ENCODE results near the gene PIGU.

The PIGU gene

DNA sequence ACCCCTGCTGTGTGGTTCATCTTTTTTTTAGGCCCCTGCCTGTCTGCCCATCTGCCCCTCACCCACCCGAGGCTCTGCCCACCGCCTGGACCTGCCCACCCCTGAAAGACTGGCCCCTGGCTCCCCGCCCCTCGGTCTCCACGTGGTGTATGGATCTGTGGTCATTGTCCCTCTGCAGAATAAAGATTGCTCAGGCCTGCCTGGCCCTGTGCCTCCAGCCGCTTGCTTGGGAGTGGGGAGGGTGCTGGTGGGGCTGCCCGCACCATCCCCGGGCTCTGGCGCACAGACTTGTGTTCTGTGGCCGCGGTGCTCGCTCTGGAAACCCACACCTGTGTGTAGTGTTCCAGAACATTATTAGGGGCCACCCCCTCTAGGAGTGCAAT, 116.8 kb downstream of the PIGU start:
- DNase-seq (ENCODE audit: low read depth in 4 of 4, low spot score in 1 of 4) = no peak

DNA sequence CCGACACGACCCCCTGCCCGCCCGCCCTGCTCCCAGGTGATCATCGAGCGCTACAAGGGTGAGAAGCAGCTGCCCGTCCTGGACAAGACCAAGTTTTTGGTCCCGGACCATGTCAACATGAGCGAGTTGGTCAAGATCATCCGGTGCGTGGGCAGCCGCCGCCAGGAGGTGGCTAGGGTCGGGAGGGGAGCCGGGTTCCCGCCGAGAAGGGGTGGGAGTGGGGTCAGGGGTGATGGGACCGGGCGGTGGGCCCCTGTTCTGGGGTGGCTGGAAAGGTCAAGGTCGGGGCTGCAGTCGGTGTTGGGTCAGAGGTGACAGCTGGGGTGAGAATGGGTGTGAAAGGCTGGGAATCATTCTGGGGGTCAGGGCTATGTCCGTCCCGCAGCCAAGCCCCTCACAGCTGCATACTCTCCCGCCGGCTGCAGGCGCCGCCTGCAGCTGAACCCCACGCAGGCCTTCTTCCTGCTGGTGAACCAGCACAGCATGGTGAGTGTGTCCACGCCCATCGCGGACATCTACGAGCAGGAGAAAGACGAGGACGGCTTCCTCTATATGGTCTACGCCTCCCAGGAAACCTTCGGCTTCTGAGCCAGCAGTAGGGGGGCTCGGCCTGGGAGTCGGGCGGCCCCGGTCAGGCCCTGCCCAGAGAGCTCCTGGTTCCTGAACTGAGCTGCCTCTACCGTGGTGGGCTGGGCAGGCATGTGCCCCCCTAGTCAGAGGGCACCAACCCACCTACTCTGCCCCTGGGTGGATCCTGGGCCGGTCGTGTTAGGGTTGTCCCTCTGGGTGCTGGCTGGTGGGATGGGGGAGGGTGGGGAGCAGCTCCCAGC, 117.4 kb downstream of the PIGU start:
- no peak for DNase-seq (ENCODE audit: low read depth in 4 of 4, low spot score in 1 of 4)

DNA sequence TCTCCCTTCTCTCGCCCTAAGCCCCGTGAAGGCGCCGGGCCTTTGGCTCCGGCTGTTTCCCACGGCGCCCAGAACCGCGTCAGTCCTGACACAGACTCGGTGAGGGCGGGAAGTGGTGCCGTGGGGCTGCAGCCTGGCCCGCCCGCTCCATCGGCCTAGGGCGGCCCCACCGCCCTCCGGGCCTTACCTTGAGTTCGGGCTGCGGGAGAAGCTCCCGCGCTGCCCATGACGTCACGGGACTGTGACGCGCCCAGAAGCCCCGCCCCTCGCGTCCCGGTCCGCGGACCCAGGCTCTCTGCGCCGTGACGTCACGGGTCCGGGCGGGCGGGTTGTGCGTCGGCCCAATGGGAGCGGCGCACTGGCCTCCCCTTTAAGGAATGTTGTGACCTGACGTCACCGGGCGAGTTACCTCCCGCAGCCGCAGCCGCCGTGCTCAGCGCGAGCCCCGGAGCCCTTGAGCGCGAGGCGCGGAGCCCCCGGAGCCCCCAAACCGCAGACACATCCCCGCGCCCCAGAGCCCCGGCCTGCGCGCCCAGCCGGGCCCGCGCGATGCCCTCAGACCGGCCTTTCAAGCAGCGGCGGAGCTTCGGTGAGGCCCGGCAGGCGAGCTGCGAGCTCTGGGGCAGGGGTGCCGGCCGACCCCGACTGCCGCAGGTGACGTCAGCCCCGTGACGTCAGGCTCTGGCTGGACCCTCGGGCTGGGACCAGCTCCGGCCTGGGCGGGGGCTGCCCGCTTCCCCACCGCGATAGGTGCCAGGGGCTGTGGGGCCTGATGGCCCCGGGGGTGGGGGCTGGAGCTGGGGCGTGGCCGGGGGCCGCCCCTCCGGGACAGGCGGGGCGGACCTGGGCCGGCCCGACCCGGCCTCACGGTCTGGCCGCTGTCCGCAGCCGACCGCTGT, 118.3 kb downstream of the PIGU start, which contains the start of gene MAP1LC3A:
TSS of gene MAP1LC3A (plus strand) at position 399 of the 899 bp plus-strand sequence. CDS start at position 550, 151 bp downstream.
- peak; percentile 81 to 86 (median 85) for DNase-seq (ENCODE audit: low read depth in 4 of 4, low spot score in 1 of 4)

DNA sequence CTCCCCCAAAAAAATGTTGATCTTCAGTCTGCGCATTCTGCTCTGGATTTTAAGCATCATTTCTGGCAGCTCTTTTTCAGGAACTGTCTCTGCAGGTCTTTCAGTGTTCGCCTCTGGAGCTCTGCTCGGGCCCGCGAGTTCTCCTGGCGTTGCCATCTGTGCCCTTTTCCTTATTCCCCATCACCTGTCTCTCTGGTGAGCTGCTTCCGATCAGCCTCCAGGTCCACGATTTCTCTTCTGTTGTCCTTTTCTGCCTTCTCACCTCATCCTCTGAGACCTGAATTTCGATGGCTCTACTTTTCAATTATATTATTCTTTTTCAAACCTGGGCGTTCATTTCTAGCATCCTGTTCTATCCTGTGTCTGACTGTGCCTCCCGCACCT, 119.0 kb downstream of the PIGU start:
- no peak for DNase-seq (ENCODE audit: low read depth in 4 of 4, low spot score in 1 of 4)

DNA sequence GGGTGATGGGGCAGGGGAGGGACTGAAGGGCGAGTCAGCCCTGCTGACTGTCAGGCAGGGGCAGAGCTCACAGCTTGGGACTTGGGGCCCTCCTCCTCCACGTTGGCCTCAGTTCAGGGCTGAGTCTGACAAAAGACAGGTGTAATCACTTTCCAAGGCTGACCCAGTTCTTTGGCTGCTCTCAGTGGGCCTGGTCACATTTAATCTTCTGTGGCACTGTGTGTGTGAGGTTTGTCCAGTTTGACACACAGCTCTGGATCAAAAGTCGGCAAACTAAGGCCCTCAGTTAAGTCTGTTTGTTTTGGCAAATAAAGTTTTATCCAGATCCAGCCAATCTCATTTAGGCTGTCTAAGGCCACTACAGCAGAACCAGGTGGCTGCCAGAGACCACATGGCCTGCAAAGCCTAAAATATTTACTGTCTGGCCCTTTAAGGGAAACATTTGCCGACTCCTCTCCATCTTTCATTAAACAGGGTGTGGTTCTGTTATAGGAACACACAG, 123.5 kb downstream of the PIGU start:
- no peak for DNase-seq (ENCODE audit: low read depth in 4 of 4, low spot score in 1 of 4)

DNA sequence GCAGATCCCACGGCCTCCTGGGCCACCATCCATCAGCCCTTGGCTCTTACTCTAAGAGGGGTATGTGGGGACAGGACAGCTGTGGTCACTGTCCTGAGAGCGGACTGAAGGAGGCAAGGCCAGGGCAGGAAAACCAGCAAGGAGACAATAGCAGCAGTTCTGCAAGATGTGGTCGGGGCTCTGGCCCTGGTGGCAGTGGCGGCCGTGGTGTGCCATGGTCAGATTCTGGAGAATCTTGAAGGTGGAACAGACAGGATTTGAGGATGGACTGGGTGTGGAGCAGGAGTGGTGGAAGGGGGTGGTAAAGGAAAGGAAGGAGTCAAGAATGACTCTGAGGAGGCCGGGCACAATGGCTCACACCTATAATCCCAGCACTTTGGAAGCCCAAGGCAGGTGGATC, 124.3 kb downstream of the PIGU start:
- DNase-seq (ENCODE audit: low read depth in 4 of 4, low spot score in 1 of 4) = no peak

DNA sequence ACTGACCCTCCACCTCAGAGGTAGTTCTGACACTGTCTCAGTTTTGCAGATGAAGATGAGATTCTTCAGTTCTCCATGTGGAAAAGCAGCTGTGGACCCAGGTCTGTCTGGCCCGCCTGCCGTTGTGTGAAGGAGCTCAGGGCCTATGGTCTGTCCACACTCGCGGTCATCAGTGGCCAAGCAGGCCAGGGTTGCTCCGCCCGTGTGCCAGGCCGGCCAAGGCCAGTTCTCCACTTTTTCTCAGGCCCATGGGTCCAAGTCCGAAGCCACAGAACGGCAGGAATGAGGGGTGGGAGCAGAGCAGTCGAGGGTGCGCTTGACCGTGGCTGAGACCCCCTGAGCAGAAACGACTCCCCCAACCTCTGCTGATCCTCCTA, 127.0 kb downstream of the PIGU start:
- no peak for DNase-seq (ENCODE audit: low read depth in 4 of 4, low spot score in 1 of 4)

DNA sequence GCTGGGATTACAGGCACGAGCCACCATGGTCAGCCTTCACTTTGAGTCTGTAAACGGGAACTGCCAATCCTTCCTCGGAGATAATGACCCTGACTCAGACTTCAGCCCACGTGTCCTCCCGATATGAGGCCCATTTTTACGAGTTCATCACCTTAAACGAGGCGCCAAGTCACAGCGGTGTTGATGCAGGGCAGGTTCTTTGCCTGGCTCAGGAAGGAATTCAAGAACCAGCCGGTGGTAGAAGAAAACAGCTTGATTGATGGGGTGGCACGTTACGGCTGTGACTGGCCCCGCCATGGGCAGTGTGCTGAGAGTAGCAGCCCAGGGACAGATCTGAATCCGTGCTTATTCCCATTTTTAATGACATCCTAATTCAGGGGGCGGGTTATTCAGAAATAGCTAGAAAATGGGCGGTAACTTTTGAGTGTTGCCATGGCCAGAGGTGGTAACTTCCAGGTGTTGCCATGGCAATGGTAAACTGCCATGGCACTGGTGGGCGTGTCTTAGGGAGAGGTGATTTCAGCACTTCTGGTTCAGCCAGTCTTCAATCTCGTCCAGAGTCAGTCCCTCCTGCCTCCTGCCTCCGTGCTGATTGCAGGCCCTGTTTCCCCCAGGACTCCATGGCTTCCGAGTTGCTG, 127.5 kb downstream of the PIGU start:
- no peak for DNase-seq (ENCODE audit: low read depth in 4 of 4, low spot score in 1 of 4)

DNA sequence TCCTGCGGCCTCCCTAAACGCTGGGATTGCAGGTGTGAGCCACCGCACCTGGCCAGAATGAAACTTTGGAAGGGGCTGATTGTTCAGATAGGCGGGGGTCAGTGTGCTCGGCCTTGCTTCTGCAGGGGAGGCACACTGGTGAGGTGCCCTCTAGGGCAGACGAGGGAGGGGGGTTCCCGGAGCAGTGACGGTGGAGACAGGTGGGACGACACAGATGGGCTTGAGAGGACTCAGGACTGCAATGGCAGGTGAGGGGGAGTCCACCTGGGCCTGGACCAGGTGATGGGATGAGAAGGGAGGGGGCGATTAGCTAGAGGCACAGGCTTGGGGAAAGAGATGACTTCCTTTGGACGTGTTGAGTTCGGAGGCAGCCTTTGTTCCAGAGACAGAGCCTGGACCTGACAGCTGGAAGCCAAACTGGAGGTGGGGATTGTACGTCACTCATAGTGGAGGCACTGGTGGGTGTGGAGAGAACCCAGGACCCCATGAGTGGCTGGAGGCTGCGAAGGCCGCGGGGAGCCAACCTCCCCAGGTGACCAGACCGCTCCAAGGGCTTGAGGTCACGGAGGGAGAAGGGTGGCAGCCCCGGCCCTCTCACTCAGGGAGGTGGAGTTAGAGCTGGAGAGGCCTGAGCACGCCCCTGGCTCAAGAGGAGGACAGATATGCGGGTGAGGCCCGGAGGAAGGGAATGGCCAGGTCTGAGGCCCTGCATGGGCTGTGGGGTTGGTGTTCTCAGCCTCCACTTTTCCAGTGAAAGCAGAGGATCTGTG, 128.9 kb downstream of the PIGU start:
- DNase-seq (ENCODE audit: low read depth in 4 of 4, low spot score in 1 of 4) = no peak

DNA sequence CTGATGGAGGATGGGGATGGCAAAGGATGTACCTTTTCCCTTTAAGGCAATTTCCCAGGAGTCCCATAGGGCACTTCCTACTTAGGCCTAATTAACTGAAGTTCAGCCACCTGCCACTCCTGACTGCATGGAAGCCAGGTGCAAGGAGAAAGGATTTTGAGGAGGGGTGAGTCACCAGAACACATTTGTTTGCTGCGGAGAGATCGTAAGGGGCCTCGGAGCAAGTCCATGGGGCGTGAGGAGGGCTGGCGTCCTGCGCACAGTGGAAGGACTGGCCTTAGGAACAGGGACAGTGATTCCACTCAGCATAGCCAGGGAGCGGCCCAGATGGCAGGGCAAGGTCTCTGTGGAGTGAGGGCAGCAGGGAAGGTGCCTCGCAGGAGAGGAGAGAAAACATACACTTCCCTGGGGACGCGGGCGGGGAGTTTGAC, 130.1 kb downstream of the PIGU start:
- no peak for DNase-seq (ENCODE audit: low read depth in 4 of 4, low spot score in 1 of 4)

DNA sequence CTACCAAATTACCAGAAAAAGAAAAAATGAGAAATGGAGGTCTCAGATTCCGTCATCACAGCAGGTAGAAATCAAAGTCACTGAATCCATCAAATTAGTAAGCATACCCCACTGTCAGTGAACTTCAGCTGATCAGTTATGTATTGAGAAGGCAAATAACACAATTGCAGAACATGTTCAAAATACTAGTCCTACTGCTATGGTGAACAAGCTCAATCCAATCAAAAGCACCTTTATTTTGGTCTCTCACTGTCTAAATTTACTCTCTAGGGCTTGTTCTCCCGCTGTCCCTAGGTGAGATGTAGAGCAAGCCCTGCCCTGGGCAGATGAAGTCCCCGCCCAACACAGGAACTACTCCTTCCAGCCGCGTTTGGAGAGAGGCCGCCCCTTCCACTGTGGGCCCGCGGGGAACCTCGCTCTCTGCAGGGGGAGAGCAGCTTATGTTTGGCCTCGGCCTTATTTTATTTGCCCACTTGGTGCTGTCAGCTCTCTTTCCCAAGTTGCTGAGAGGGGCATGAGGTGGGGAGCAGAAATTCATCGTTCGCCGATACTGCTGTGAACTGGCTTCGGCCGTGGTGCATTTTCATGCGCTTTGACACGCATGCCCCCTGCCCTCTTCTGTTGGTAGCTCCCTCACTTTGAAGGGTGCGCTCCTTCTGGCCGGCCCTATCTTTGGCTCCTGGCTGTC, 132.6 kb downstream of the PIGU start:
- DNase-seq (ENCODE audit: low read depth in 4 of 4, low spot score in 1 of 4) = no peak

DNA sequence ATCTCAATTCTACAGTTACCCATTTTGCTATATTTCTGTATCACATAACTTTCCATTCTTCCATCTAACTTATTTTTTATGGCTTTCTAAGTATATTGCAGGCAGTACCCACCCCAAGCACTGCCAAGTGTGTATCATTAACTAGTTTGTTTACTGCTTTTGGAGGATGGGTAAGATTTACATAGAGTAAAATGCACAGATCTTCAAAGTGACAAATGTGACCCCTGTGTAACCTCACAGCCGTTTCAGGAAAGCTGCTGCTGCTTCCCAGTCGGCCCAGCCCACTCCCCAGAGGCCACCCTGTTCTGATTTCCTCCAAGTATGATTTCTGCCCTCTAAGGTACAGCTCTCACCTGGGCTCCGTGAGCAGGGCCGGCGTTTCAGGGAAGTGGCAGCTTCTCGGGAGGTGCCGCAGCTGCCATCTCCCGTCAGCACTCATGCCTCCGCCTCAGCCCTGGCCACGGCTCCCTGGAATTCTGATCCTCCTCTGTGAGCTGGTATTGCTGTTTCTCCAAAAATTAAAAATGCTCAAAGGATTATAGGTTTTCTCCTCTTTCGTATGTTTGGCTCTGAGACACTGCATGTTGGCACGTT, 133.3 kb downstream of the PIGU start:
- no peak for DNase-seq (ENCODE audit: low read depth in 4 of 4, low spot score in 1 of 4)

DNA sequence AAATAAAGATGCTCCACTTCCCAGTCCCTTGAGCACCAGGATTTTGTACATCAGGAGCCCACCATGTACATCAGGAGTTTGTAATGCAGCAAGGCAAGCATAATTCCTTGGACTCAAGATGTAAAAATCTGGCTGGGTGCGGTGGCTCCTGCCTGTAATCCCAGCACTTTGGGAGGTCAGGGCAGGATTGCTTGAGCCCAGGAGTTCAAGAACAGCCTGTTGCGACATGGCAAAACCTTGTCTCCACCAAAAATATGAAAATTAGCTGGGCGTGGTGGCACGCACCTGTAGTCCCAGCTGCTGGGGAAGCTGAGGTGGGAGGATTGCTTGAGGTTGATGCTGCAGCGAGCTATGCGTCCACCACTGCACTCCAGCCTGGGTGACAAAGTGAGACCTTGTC, 134.5 kb downstream of the PIGU start:
- DNase-seq (ENCODE audit: low read depth in 4 of 4, low spot score in 1 of 4) = no peak

DNA sequence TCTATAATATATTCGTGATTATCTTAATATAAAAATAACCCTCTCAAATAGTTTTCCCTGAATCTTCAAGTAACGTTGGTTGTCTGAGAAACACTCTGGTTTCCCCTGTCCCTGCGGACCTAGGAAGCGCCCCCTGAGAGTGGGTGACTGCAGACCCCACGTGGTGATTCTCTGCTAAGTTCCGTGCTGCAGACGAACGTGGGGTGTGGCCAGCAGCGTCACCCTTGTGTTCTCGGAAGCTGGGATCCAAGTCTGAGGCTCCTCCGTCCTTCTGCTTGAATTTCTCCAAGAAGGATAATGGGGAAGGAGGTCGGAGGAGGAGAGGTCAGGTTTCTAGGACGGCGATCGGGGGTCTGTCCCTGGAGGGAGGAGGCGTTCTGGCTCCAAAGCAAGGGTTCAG, 135.0 kb downstream of the PIGU start:
- no peak for DNase-seq (ENCODE audit: low read depth in 4 of 4, low spot score in 1 of 4)

DNA sequence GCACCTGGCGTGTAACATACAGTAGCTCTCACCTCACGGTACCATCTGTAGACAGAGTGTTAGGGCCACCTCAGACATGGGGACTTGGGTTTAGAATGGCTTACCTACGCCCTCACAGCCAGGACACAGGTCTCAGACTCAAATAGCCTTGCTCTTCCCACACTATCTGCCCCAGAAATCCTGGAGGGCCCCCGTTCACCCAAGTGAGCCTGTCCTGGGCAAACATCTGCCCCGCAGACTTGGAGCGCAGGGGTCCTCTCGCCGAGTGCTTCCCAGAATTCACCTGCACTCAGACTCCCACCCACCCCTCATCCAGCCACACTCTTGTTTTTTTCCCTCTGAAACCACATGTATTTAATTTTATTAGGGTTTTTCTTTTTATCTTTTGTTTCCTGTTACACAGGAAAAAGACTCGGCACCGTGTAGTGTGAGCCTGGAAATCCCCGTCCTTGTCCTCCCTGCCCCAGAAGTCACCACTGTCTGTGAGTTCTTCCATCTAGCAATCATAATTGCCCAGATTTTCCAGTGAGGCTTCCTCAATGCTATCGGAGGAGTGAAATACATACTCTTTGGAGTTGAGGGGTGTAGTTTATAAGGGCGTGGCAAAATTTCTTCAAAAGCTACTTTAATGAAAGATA, 135.5 kb downstream of the PIGU start:
- no peak for DNase-seq (ENCODE audit: low read depth in 4 of 4, low spot score in 1 of 4)

DNA sequence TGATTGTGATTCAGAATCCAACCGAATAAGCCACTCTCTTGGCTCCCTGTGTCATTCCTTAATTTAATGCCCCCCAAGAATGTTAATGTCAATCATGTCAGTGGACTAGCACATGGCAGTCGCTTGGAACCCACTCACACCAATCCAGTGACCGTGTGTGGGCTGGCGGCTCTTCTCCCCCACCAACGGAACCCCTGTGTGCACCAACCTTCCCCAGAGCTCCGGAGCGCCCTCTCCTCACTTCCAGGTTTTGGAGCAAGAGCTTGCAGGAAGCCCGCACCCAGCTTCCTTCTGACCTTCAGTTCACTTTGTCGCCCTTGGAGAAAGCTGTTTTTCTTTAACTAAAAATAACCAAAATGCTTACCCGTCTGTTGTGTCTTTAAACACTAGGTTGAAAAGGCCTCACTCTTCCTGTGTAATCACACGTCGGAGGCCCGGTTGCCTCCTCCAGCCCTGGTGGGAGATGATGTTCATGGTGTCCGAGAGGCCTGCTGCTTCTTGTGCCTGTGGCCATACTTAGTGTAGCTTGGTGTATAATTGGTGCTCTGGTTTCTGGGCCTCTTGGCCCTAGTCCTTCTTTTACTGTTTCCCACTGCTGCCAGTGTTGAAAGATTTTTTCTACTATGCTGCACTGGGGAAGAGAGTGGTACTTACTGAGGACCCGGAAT, 136.2 kb downstream of the PIGU start:
- DNase-seq (ENCODE audit: low read depth in 4 of 4, low spot score in 1 of 4) = no peak

DNA sequence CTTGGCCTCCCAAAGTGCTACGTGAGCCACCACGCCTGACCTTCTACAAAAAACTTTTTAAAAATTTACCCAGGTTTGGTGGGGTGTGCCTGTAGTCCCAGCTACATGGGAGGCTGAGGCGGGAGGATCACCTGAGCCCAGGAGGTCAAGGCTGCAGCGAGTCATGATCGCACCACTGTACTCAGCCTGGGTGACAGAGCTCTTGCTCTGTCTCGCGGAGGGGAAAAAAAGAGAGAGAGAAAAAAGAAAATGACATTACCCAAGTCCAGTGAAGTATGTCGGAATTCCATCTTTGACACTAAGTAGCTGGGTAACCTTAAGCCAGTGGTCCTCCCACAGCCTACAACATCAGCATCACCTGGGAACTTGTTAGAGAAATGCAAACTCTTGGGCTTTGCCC, 137.1 kb downstream of the PIGU start:
- no peak for DNase-seq (ENCODE audit: low read depth in 4 of 4, low spot score in 1 of 4)

DNA sequence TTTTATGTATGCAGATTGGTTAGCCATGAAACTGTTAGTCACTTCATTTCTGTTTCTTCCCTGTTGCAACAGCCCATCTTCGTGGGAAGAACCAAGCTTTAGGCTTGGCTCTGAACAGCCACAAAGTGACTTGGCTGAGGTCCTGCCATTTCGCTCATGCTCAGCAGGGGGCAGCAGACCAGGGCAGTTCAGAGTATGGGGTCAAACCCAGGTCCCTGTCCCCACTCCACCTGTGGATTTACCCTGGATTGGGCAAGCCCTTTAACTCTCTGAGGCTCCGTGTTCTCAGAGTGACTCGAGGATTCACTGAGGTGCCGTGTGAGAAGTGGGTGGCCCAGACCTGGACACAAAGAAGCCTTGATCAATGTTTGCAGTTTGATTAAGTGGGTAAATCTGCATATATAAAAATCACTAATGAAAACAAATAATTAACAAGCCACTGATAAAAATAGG, 138.2 kb downstream of the PIGU start:
- DNase-seq (ENCODE audit: low read depth in 4 of 4, low spot score in 1 of 4) = peak in 2 of 4 experiments; percentile 29 to 43

DNA sequence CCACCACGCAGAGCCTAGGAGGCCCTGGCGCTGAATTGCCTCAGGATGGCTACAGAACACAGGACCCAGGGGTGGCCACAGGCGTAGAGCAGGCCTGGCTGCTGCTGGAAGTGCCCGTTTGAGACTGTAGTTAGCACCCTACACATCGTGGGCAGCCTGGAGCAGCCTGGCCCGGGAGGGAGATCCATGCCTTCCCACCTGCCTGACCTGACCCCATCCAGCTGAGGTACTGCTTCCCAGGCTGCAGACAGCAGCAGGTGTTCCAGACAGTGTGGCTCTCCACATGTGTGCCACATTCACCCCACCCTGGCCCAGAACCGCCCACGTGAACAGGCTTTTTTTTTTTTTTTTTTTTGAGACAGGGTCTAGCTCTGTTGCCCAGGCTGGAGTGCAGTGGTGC, 139.2 kb downstream of the PIGU start:
- no peak for DNase-seq (ENCODE audit: low read depth in 4 of 4, low spot score in 1 of 4)
